Pancreas (tissue), 10 donors: ENCODE measurements around the gene FMNL2. TPM values are rescaled to one million over a fixed set of nuclear protein-coding genes. Genes with fewer than 3 reads are reported as not detected.

Experiments
- ATAC-seq, 4 donors: fragments of 200-7000 bp; cut with Tn5 transposase; one replicate each; pipeline versions ENCODE4 v1.8.0 to v1.9.1; 2020; ENCODE audit warnings: mild to moderate bottlenecking in 4 of 4, moderate library complexity in 4 of 4
- DNase-seq, 6 donors: peaks; one replicate each; pipeline ENCODE4 v3.0.0-alpha.2; 2020
- FAIRE-seq: peaks from 2 replicates; lab custom pipeline; 2012; peaks lifted over from hg19 to GRCh38; lab: Jason Lieb, UNC
- H3K27ac ChIP-seq, 4 donors: fragments of 200-600 bp; sonication (generic); 1 replicate in 3 of 4; 2 replicates in 1 of 4; pipeline versions ENCODE4 v1.5.0 to v1.8.0; 2020
- H3K27me3 ChIP-seq, 4 donors: fragments of 200-600 bp; one replicate each; pipeline ENCODE4 v1.8.0; 2021
- H3K36me3 ChIP-seq, 3 donors: fragments of 200-600 bp; sonication (generic) in 1 of 3; one replicate each; pipeline versions ENCODE4 v1.5.0 to v1.8.0; 2020 to 2021
- H3K4me1 ChIP-seq, 3 donors: fragments of 200-600 bp; one replicate each; pipeline ENCODE4 v1.8.0; 2021
- H3K4me3 ChIP-seq, 4 donors: fragments of 200-600 bp; sonication (generic) in 2 of 4; one replicate each; pipeline versions ENCODE4 v1.5.0 to v1.8.0; 2020 to 2021
- H3K9me3 ChIP-seq, 4 donors: fragments of 200-600 bp; one replicate each; pipeline ENCODE4 v1.8.0; 2021
- CTCF ChIP-seq, 4 donors: fragments of 200-600 bp; sonication (generic) in 3 of 4; IDR thresholded peaks; one replicate each; pipeline versions ENCODE4 v1.5.0 to v1.8.0; 2021; ENCODE audit warnings: antibody characterized with exemption in 4 of 4
- WGBS, 2 donors: extraction: QIAGEN DNeasy Blood & Tissue Kit; methylation state at CpG; one replicate each; pipeline ENCODE4 v1.1.7; 2013; 5-methylcytosine and 5-hydroxymethylcytosine counted together
- intact Hi-C, 3 donors: fragments of 100-400 bp; cut with DNase I; formaldehyde crosslinking; loops; one replicate each; pipeline versions ENCODE4 v1.11.1 to v1.14.2; 2022
- polyA plus RNA-seq, 2 donors: library from polyadenylated mRNA; stranded (reverse); fragments of 200-250 nt; gene quantifications; one replicate each; pipeline ENCODE4 v1.2.3, GENCODE V29; 2013
- total RNA-seq, 6 donors: library from RNA; stranded (reverse); fragmentation: NEBNext Ultra II Directional in 4 of 6; extraction: Animal tissue kit (Norgen Biotek cat#: 25700) in 4 of 6; gene quantifications; one replicate each; pipeline versions ENCODE4 v1.2.1 to v1.2.4, GENCODE V29; 2021 to 2023
- donor health status: healthy with polysubstance abuse.
- donor health status: DM: no; HTN: no; CAD: no; lungs with moderate emphysema.
- donor health status: DM: no; HTN: no; CAD: no.
- donor health status: control.
- donor health status: control.
- donor health status: Bipolar disorder and iron deficiency.
- donor health status: DM: yes; HTN: yes; CAD: no.
- donor health status: DM: no; HTN: no; CAD: no.
- donor health status: DM: no; HTN: no; CAD: no.
- donor health status: DM: yes; HTN: yes; CAD: no.

Gene FMNL2
- total and polyA plus RNA-seq, 8 donors = 7.5 to 22.3 (median 11.3) TPM

GRCh38 chr2:152395103-152395502, 60.1 kb downstream of the FMNL2 start:
- H3K4me1 ChIP-seq = peaks cover 0 to 4% (median 0%) of the 10 kb centered on the region in 3 donors
- DNase-seq = no peak
- H3K4me3 ChIP-seq = no peak overlapping the region
- H3K36me3 ChIP-seq = no peaks in the 10 kb centered on the region
- no peak for TF ChIP-seq CTCF (IDR thresholded peaks at IDR 0.05)
- intact Hi-C loops = no loop called here
- no peak overlapping the region for H3K27ac ChIP-seq
- peak in 2 of 4 donors; percentile 50 to 58 for ATAC-seq
- WGBS, 2 donors = 44 to 60% methylated on average over 2 of the region's 2 CpGs
- FAIRE-seq = no peak
- H3K9me3 ChIP-seq = no peaks in the 10 kb centered on the region
- no peaks in the 10 kb centered on the region for H3K27me3 ChIP-seq

- no peak for TF ChIP-seq CTCF (IDR thresholded peaks at IDR 0.05)
- ATAC-seq = no peak
- WGBS, 2 donors = 93 to 94% methylated on average over 6 of the region's 6 CpGs
- DNase-seq = no peak
- no peaks in the 10 kb centered on the region for H3K9me3 ChIP-seq
- no peak overlapping the region for H3K4me3 ChIP-seq
- FAIRE-seq = no peak
- peaks cover 0 to 4% (median 0%) of the 10 kb centered on the region in 3 donors for H3K4me1 ChIP-seq
- no peaks in the 10 kb centered on the region for H3K27me3 ChIP-seq
- intact Hi-C loops = no loop called here
- H3K36me3 ChIP-seq = no peaks in the 10 kb centered on the region
- H3K27ac ChIP-seq = no peak overlapping the region
Observed at GRCh38 chr2:152395572-152395971, 60.6 kb downstream of the FMNL2 start.

GRCh38 chr2:152396051-152396511, 61.1 kb downstream of the FMNL2 start:
- Histone ChIP-seq H3K4me3 (no peak overlapping the region), H3K27ac (no peak overlapping the region), H3K9me3 (no peaks in the 10 kb centered on the region), H3K27me3 (no peaks in the 10 kb centered on the region), H3K4me1 (peaks cover 0 to 4% (median 0%) of the 10 kb centered on the region in 3 donors), H3K36me3 (no peaks in the 10 kb centered on the region)
- ATAC-seq (no peak), FAIRE-seq (no peak), DNase-seq (no peak)
- intact Hi-C loops = no loop called here
- no peak for TF ChIP-seq CTCF (IDR thresholded peaks at IDR 0.05)
- WGBS, 2 donors = 83 to 84% methylated on average over 4 of the region's 4 CpGs

GRCh38 chr2:152396763-152397162, 61.8 kb downstream of the FMNL2 start:
- H3K27ac ChIP-seq = no peak overlapping the region
- no peaks in the 10 kb centered on the region for H3K36me3 ChIP-seq
- intact Hi-C loops = no loop called here
- peaks cover 0 to 8% (median 0%) of the 10 kb centered on the region in 3 donors for H3K4me1 ChIP-seq
- no peak overlapping the region for H3K4me3 ChIP-seq
- no peaks in the 10 kb centered on the region for H3K9me3 ChIP-seq
- FAIRE-seq (no peak), ATAC-seq (no peak), DNase-seq (no peak)
- TF ChIP-seq CTCF (IDR thresholded peaks at IDR 0.05) = no peak
- WGBS, 2 donors = 78 to 82% methylated on average over 2 of the region's 2 CpGs
- no peaks in the 10 kb centered on the region for H3K27me3 ChIP-seq

- H3K27ac ChIP-seq = no peak overlapping the region
- DNase-seq = no peak
- no peaks in the 10 kb centered on the region for H3K27me3 ChIP-seq
- TF ChIP-seq CTCF (IDR thresholded peaks at IDR 0.05) = no peak
- no peaks in the 10 kb centered on the region for H3K36me3 ChIP-seq
- no peaks in the 10 kb centered on the region for H3K9me3 ChIP-seq
- H3K4me3 ChIP-seq = no peak overlapping the region
- peaks cover 7 to 18% (median 13%) of the 10 kb centered on the region in 3 donors for H3K4me1 ChIP-seq
- ATAC-seq = no peak
- intact Hi-C loops = no loop called here
- 87 to 93% methylated on average over 4 of the region's 4 CpGs for WGBS, 2 donors
- no peak for FAIRE-seq
Observed at GRCh38 chr2:152399003-152399402, 64.0 kb downstream of the FMNL2 start.
